Gastrocnemius medialis (tissue), 4 donors: ENCODE data around the gene CORIN.

Source experiments
- POLR2A ChIP-seq, 2 donors: fragments of 450-650 bp; IDR thresholded peaks; one replicate each; pipeline ENCODE4 v1.6.1; 2017; ENCODE audit warnings: antibody characterized with exemption in 2 of 2, mild to moderate bottlenecking in 2 of 2, moderate library complexity in 2 of 2
- TF ChIP-seq, protein P1 (sequence below), 5 experiments: fragments of 450-650 bp in 3 of 5; fragments of 200-600 bp in 2 of 5; sonication (generic) in 2 of 5; IDR thresholded peaks in 4 of 5; conservative IDR thresholded peaks in 1 of 5; 1 replicate in 4 of 5; 2 replicates in 1 of 5; pipeline ENCODE4 v1.5.1; 2016 to 2019; ENCODE audit warnings: antibody characterized with exemption in 5 of 5, mild to moderate bottlenecking in 3 of 5, moderate library complexity in 3 of 5

DNA sequence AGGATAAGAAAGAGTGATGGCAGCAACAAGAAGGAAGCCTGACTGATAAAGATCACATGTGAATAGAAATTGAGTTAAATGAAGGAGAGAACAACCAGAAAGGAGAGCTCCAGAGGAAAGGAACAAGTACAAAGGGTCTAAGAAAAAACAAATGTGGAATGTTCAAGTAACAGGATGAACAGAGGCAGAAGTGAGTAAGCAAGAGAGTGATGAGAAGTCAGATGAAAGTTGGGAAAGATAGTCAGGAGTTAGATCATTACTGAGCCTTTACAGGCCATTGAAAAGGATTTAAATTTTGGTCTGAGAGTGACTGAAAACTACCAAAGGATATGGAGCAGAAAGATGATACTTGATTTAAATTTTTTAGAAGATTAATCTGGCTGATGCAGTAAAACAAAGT lies 38.4 kb upstream of the CORIN start:
- TF ChIP-seq POLR2A (IDR thresholded peaks at IDR 0.05) = no peak
- TF ChIP-seq, protein P1, sequence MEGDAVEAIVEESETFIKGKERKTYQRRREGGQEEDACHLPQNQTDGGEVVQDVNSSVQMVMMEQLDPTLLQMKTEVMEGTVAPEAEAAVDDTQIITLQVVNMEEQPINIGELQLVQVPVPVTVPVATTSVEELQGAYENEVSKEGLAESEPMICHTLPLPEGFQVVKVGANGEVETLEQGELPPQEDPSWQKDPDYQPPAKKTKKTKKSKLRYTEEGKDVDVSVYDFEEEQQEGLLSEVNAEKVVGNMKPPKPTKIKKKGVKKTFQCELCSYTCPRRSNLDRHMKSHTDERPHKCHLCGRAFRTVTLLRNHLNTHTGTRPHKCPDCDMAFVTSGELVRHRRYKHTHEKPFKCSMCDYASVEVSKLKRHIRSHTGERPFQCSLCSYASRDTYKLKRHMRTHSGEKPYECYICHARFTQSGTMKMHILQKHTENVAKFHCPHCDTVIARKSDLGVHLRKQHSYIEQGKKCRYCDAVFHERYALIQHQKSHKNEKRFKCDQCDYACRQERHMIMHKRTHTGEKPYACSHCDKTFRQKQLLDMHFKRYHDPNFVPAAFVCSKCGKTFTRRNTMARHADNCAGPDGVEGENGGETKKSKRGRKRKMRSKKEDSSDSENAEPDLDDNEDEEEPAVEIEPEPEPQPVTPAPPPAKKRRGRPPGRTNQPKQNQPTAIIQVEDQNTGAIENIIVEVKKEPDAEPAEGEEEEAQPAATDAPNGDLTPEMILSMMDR (IDR thresholded peaks at IDR 0.05 in 4 of 5, conservative IDR thresholded peaks at IDR 0.05 in 1 of 5) = no peak
